HEK293 (cell line): ENCODE data around the gene MANF.
A peak's percentile ranks its signal among the peaks of the same experiment; 100 is the strongest.

Experiments
- CTCF ChIA-PET: fragments of 350-600 bp; formaldehyde crosslinking; extraction: SDS; loops from one replicate; lab custom pipeline; 2021; ENCODE audit warnings: antibody characterized with exemption; lab: Yijun Ruan, JAX
- POLR2A ChIA-PET: fragments of 300-600 bp; formaldehyde crosslinking; extraction: SDS; loops from one replicate; lab custom pipeline; 2020; ENCODE audit warnings: antibody characterized with exemption, inconsistent platforms; lab: Yijun Ruan, JAX
- H3K27ac ChIP-seq: fragments of 200-500 bp; sonication (Bioruptor generic); 2 replicates; pipeline ENCODE4 v1.5.1; 2014; ENCODE audit warnings: low read depth, low read length, control low read depth, inconsistent platforms; ENCODE audit errors: extremely low read depth
- H3K36me3 ChIP-seq, 2 experiments: fragments of 200-500 bp in 1 of 2; sonication (Bioruptor generic) in 1 of 2; 1 replicate in 1 of 2; 2 replicates in 1 of 2; pipeline ENCODE4 v1.5.1; 2014 to 2017; ENCODE audit warnings: inconsistent platforms in 2 of 2, low read length in 2 of 2; ENCODE audit not compliant: control insufficient read depth in 2 of 2, insufficient read depth in 1 of 2
- H3K4me1 ChIP-seq: fragments of 200-500 bp; sonication (Bioruptor generic); 2 replicates; pipeline ENCODE4 v1.5.1; 2014; ENCODE audit warnings: mild to moderate bottlenecking, low read length, inconsistent platforms; ENCODE audit not compliant: control insufficient read depth, insufficient read depth
- H3K4me3 ChIP-seq: 2 replicates; pipeline ENCODE4 v1.5.1; 2011; ENCODE audit warnings: low read depth, mild to moderate bottlenecking, control low read depth, low read length, moderate library complexity
- H3K9me3 ChIP-seq: fragments of 200-500 bp; sonication (Bioruptor generic); 2 replicates; pipeline ENCODE4 v1.5.1; 2014; ENCODE audit warnings: low read depth, low read length, inconsistent platforms; ENCODE audit not compliant: control insufficient read depth, insufficient read depth
- GLI4 ChIP-seq: fragments of 450-650 bp; formaldehyde crosslinking; IDR thresholded peaks from 2 replicates; pipeline ENCODE4 v1.5.1; 2016; ENCODE audit warnings: missing biosample characterization, missing genetic modification characterization
- GLIS1 ChIP-seq: fragments of 450-650 bp; formaldehyde crosslinking; IDR thresholded peaks from 2 replicates; pipeline ENCODE4 v1.5.1; 2016; ENCODE audit warnings: missing biosample characterization, missing genetic modification characterization
- HOXC10 ChIP-seq: sonication (generic); formaldehyde crosslinking; IDR thresholded peaks from 2 replicates; pipeline ENCODE4 v1.8.1; 2023; ENCODE audit warnings: mild to moderate bottlenecking, missing genetic modification reagents
- KLF16 ChIP-seq: fragments of 450-650 bp; formaldehyde crosslinking; IDR thresholded peaks from 2 replicates; pipeline ENCODE4 v1.5.1; 2017; ENCODE audit warnings: missing biosample characterization, missing genetic modification characterization
- KLF8 ChIP-seq: fragments of 450-650 bp; formaldehyde crosslinking; IDR thresholded peaks from 2 replicates; pipeline ENCODE4 v1.5.1; 2016; ENCODE audit warnings: missing biosample characterization, missing genetic modification characterization
- OSR2 ChIP-seq: fragments of 450-650 bp; formaldehyde crosslinking; IDR thresholded peaks from 2 replicates; pipeline ENCODE4 v1.5.1; 2016; ENCODE audit warnings: missing biosample characterization, missing genetic modification characterization
- OVOL3 ChIP-seq: fragments of 450-650 bp; formaldehyde crosslinking; IDR thresholded peaks from 2 replicates; pipeline ENCODE4 v1.5.1; 2016; ENCODE audit warnings: missing biosample characterization, missing genetic modification characterization
- REPIN1 ChIP-seq: fragments of 450-650 bp; formaldehyde crosslinking; IDR thresholded peaks from 2 replicates; pipeline ENCODE4 v1.5.1; 2017; ENCODE audit warnings: missing biosample characterization, missing genetic modification characterization, low read depth
- SCRT1 ChIP-seq: fragments of 450-650 bp; formaldehyde crosslinking; IDR thresholded peaks from 2 replicates; pipeline ENCODE4 v1.5.1; 2016; ENCODE audit warnings: missing biosample characterization, missing genetic modification characterization, borderline replicate concordance
- TRIM28 ChIP-seq: IDR thresholded peaks from 2 replicates; pipeline ENCODE4 v1.6.1; 2011; ENCODE audit warnings: low read length, control low read depth, borderline replicate concordance
- ZBTB17 ChIP-seq: fragments of 450-650 bp; formaldehyde crosslinking; IDR thresholded peaks from 2 replicates; pipeline ENCODE4 v1.5.1; 2016; ENCODE audit warnings: missing biosample characterization, missing genetic modification characterization
- ZFP69B ChIP-seq: fragments of 450-650 bp; formaldehyde crosslinking; IDR thresholded peaks from 2 replicates; pipeline ENCODE4 v1.5.1; 2016; ENCODE audit warnings: missing biosample characterization, missing genetic modification characterization
- ZNF10 ChIP-seq: fragments of 450-650 bp; formaldehyde crosslinking; IDR thresholded peaks from 2 replicates; pipeline ENCODE4 v1.5.1; 2017; ENCODE audit warnings: missing biosample characterization, missing genetic modification characterization
- ZNF114 ChIP-seq: fragments of 450-650 bp; formaldehyde crosslinking; IDR thresholded peaks from 2 replicates; pipeline ENCODE4 v1.5.0; 2017; ENCODE audit warnings: missing biosample characterization, missing genetic modification characterization
- ZNF175 ChIP-seq: fragments of 450-650 bp; formaldehyde crosslinking; IDR thresholded peaks from 2 replicates; pipeline ENCODE4 v1.5.1; 2016; ENCODE audit warnings: missing biosample characterization, missing genetic modification characterization
- ZNF214 ChIP-seq: fragments of 450-650 bp; formaldehyde crosslinking; IDR thresholded peaks from 2 replicates; pipeline ENCODE4 v1.5.1; 2017; ENCODE audit warnings: missing biosample characterization, mild to moderate bottlenecking, missing genetic modification characterization, borderline replicate concordance
- ZNF223 ChIP-seq: fragments of 450-650 bp; formaldehyde crosslinking; IDR thresholded peaks from 2 replicates; pipeline ENCODE4 v1.5.1; 2016; ENCODE audit warnings: missing biosample characterization, missing genetic modification characterization
- ZNF23 ChIP-seq: fragments of 450-650 bp; formaldehyde crosslinking; IDR thresholded peaks from 2 replicates; pipeline ENCODE4 v1.5.1; 2016; ENCODE audit warnings: missing biosample characterization, missing genetic modification characterization, borderline replicate concordance
- ZNF324 ChIP-seq: fragments of 450-650 bp; formaldehyde crosslinking; IDR thresholded peaks from 2 replicates; pipeline ENCODE4 v1.5.1; 2016; ENCODE audit warnings: missing biosample characterization, missing genetic modification characterization
- ZNF354C ChIP-seq: fragments of 450-650 bp; formaldehyde crosslinking; IDR thresholded peaks from 2 replicates; pipeline ENCODE4 v1.5.1; 2016; ENCODE audit warnings: missing biosample characterization, missing genetic modification characterization, low read depth, borderline replicate concordance
- ZNF585B ChIP-seq: fragments of 450-650 bp; formaldehyde crosslinking; IDR thresholded peaks from 2 replicates; pipeline ENCODE4 v1.5.1; 2016; ENCODE audit warnings: missing biosample characterization, missing genetic modification characterization
- ZNF664 ChIP-seq: fragments of 450-650 bp; formaldehyde crosslinking; IDR thresholded peaks from 2 replicates; pipeline ENCODE4 v1.5.1; 2016; ENCODE audit warnings: missing biosample characterization, missing genetic modification characterization
- ZNF76 ChIP-seq: fragments of 450-650 bp; formaldehyde crosslinking; IDR thresholded peaks from 2 replicates; pipeline ENCODE4; 2016; ENCODE audit warnings: low read depth, missing biosample characterization, missing genetic modification characterization, borderline replicate concordance
- TF ChIP-seq, protein P1 (sequence below): fragments of 450-650 bp; formaldehyde crosslinking; IDR thresholded peaks from 2 replicates; pipeline ENCODE4 v1.5.1; 2016; ENCODE audit warnings: missing biosample characterization, missing genetic modification characterization, borderline replicate concordance
- TF ChIP-seq, protein P2 (sequence below): fragments of 450-650 bp; formaldehyde crosslinking; IDR thresholded peaks from 2 replicates; pipeline ENCODE4 v1.5.1; 2016; ENCODE audit warnings: missing biosample characterization, missing genetic modification characterization, low read depth

Gene MANF

DNA sequence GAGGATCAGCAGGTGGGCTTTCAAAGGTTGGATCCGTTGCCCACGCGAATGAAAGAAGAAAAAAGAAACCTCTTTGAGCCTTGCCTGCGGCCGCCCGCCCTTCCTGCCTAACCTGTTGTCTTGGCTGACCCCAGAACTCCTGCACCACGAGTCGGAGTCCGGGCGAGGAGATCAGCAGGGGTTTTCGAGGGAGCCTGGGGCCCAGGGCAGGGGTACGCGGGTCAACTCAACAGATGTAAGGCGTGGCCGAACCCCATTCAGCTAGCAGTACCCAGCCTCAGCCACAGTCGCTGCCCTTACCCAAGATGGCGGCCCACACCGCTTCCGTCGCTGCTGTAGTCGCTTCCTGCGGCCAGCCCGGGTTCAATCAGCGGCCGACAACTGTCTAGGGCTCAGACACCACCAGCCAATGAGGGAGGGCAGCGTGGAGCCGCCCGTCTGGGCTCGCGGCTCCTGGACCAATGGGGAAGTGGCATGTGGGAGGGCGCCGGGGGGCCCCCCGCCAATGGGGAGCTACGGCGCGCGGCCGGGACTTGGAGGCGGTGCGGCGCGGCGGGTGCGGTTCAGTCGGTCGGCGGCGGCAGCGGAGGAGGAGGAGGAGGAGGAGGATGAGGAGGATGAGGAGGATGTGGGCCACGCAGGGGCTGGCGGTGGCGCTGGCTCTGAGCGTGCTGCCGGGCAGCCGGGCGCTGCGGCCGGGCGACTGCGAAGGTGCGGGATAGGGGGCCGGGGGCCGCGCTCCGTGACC is at the start of gene MANF (continued):
- TF ChIP-seq, protein P1, sequence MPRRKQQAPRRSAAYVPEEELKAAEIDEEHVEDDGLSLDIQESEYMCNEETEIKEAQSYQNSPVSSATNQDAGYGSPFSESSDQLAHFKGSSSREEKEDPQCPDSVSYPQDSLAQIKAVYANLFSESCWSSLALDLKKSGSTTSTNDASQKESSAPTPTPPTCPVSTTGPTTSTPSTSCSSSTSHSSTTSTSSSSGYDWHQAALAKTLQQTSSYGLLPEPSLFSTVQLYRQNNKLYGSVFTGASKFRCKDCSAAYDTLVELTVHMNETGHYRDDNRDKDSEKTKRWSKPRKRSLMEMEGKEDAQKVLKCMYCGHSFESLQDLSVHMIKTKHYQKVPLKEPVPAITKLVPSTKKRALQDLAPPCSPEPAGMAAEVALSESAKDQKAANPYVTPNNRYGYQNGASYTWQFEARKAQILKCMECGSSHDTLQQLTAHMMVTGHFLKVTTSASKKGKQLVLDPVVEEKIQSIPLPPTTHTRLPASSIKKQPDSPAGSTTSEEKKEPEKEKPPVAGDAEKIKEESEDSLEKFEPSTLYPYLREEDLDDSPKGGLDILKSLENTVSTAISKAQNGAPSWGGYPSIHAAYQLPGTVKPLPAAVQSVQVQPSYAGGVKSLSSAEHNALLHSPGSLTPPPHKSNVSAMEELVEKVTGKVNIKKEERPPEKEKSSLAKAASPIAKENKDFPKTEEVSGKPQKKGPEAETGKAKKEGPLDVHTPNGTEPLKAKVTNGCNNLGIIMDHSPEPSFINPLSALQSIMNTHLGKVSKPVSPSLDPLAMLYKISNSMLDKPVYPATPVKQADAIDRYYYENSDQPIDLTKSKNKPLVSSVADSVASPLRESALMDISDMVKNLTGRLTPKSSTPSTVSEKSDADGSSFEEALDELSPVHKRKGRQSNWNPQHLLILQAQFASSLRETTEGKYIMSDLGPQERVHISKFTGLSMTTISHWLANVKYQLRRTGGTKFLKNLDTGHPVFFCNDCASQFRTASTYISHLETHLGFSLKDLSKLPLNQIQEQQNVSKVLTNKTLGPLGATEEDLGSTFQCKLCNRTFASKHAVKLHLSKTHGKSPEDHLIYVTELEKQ = no peak
- TF ChIP-seq ZNF76 (tag by site-specific recombination) (peak; percentile 74), ZBTB17 (tag by site-specific recombination) (peak; percentile 66), OSR2 (tag by site-specific recombination) (no peak), TRIM28 (peak; percentile 22; the same call in 1 of the 2 replicates), ZNF354C (tag by site-specific recombination) (no peak), SCRT1 (peak; percentile 96)
- TF ChIP-seq, protein P2, sequence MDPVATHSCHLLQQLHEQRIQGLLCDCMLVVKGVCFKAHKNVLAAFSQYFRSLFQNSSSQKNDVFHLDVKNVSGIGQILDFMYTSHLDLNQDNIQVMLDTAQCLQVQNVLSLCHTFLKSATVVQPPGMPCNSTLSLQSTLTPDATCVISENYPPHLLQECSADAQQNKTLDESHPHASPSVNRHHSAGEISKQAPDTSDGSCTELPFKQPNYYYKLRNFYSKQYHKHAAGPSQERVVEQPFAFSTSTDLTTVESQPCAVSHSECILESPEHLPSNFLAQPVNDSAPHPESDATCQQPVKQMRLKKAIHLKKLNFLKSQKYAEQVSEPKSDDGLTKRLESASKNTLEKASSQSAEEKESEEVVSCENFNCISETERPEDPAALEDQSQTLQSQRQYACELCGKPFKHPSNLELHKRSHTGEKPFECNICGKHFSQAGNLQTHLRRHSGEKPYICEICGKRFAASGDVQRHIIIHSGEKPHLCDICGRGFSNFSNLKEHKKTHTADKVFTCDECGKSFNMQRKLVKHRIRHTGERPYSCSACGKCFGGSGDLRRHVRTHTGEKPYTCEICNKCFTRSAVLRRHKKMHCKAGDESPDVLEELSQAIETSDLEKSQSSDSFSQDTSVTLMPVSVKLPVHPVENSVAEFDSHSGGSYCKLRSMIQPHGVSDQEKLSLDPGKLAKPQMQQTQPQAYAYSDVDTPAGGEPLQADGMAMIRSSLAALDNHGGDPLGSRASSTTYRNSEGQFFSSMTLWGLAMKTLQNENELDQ = no peak

DNA sequence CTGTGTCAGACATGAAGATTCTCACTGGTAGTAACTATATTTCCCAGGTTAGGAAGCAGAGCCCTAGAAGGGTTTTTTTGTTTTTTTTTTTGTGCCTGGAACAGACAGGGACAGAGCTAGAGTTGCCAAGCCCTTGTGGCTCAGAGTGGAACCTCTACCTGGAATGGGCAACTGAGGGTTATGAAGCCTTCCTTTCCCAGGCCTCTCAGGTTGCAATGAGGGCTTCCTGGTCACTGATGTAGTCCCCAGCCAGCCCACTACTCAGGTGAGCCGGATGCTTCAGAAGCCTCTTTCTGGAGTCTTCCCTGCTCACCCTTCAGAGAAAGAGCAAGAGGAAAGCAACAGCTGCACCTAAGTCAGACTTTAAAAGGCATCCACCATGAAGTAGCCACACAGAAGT is 48.8 kb upstream of the MANF start:
- Histone ChIP-seq H3K9me3 (no peaks in the 10 kb centered on the region), H3K4me1 (0 out of 2 replicates have a peak, but pooled peaks cover 2% of the 10 kb centered on the region), H3K27ac (no peak overlapping the region), H3K36me3 (peaks cover 0 to 32% of the 10 kb centered on the region in 2 experiments; a peak in 1 of 3 replicates), H3K4me3 (no peak overlapping the region)
- CTCF ChIA-PET = no interaction called here
- POLR2A ChIA-PET = no interaction called here
- no peak for TF ChIP-seq ZNF175 (tag by site-specific recombination)
- no peak for TF ChIP-seq OSR2 (tag by site-specific recombination)
- no peak for TF ChIP-seq GLIS1
- no peak for TF ChIP-seq ZNF664 (tag by site-specific recombination)
- no peak for TF ChIP-seq ZNF223
- no peak for TF ChIP-seq ZNF214
- no peak for TF ChIP-seq ZNF23

DNA sequence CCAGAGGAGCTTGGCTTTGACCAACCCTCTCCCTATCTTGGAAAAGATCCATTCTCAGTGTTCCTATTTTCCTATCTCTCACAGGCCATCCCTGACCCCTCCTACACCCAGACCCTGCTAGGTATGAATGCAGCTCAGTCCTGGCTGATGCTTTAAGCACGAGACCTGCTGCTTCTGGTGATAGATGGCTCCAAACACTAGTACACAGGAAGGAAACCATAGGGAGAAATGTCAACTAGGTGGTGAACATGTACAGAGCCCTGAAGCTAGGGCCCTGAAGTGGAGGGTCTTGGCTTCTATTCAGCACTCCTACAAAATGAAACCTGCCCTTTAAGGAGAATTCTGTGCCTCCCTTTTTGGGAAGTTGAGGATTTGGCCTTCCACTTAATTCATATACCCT is 47.4 kb upstream of the MANF start:
- no peaks in the 10 kb centered on the region for H3K9me3 ChIP-seq
- ChIA-PET CTCF (no interaction called here), POLR2A (no interaction called here)
- H3K4me3 ChIP-seq = no peak overlapping the region
- H3K4me1 ChIP-seq = 0 out of 2 replicates have a peak, but pooled peaks cover 2% of the 10 kb centered on the region
- no peak overlapping the region for H3K27ac ChIP-seq
- H3K36me3 ChIP-seq = peaks cover 0 to 36% of the 10 kb centered on the region in 2 experiments; a peak in 1 of 3 replicates
- TF ChIP-seq REPIN1 (no peak), ZFP69B (tag by site-specific recombination) (no peak), ZNF324 (tag by site-specific recombination) (no peak), ZNF114 (tag by site-specific recombination) (no peak), ZNF23 (no peak), HOXC10 (CRISPR knock-in tag) (no peak), KLF8 (tag by site-specific recombination) (no peak), OVOL3 (tag by site-specific recombination) (no peak), GLI4 (tag by site-specific recombination) (no peak), KLF16 (tag by site-specific recombination) (no peak), ZNF10 (tag by site-specific recombination) (no peak), ZNF585B (tag by site-specific recombination) (no peak)
- TF ChIP-seq, protein P1 = no peak
